NCI-H2227 treated with DMSO at 0.1 percent for 48 hours (cell line): ENCODE measurements around the gene VCX2.
"Not testable (repeated sequence)": the region's sequence is repeated elsewhere in the genome, so short reads cannot be mapped to it uniquely, and the experiment has no call there.

Experiments
- DNase-seq: peaks from one replicate; lab custom pipeline; 2025; lab: John Stamatoyannopoulos, UW

The VCX2 gene

DNA sequence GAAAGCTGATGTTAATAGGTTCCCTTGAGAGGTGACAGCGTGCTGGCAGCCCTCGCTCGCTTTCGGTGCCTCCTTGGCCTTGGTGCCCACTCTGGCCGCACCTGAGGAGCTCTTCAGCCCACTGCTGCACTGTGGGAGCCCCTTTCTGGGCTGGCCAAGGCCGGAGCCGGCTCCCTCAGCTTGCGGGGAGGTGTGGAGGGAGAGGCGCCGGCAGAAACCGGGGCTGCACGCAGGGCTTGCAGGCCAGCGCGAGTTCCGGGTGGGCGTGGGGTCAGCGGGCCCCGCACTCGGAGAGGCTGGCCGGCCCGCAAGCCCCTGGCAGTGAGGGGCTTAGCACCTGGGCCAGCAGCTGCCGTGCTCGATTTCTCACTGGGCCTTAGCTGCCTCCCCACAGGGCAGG lies 49.7 kb downstream of the VCX2 start:
- DNase-seq: not testable (repeated sequence)
